Esophagus muscularis mucosa (tissue), 4 donors: ENCODE data around the gene TMEM51.

Source experiments
- CTCF ChIP-seq, 3 experiments: fragments of 200-600 bp in 2 of 3; fragments of 450-650 bp in 1 of 3; sonication (generic) in 2 of 3; IDR thresholded peaks; one replicate each; pipeline ENCODE4 v1.5.1; 2017 to 2019; ENCODE audit warnings: antibody characterized with exemption in 3 of 3, mild to moderate bottlenecking in 2 of 3, moderate library complexity in 1 of 3
- EP300 ChIP-seq: sonication (generic); formaldehyde crosslinking; IDR thresholded peaks from one replicate; pipeline ENCODE4 v1.6.1; 2017; ENCODE audit warnings: antibody characterized with exemption
- POLR2A ChIP-seq: fragments of 450-650 bp; IDR thresholded peaks from one replicate; pipeline ENCODE4 v1.6.1; 2017; ENCODE audit warnings: antibody characterized with exemption, moderate library complexity, mild to moderate bottlenecking, low read depth

- TF ChIP-seq CTCF (IDR thresholded peaks at IDR 0.05) (no peak), EP300 (no peak), POLR2A (no peak)
These were observed 46.4 kb upstream of the TMEM51 start for GRCh38 chr1:15107058-15107687.
